WTC11 (cell line): ENCODE results near the gene VSTM2B.

Source experiments
- E2F5 ChIP-seq: sonication (generic); formaldehyde crosslinking; IDR thresholded peaks from 2 replicates; pipeline ENCODE4 v1.8.1; 2022; ENCODE audit warnings: mild to moderate bottlenecking, moderate library complexity, missing genetic modification reagents
- EMX1 ChIP-seq: fragments of 250-450 bp; sonication (Bioruptor Pico); IDR thresholded peaks from 2 replicates; pipeline ENCODE4 v1.8.0; 2021; ENCODE audit warnings: mild to moderate bottlenecking
- FOXP1 ChIP-seq: sonication (generic); formaldehyde crosslinking; IDR thresholded peaks from 2 replicates; pipeline ENCODE4 v1.8.0; 2022; ENCODE audit warnings: missing genetic modification reagents, mild to moderate bottlenecking, moderate library complexity, borderline replicate concordance
- IRF1 ChIP-seq: sonication (generic); formaldehyde crosslinking; IDR thresholded peaks from 2 replicates; pipeline ENCODE4 v1.8.0; 2023; ENCODE audit warnings: missing genetic modification reagents
- MXD4 ChIP-seq: fragments of 250-450 bp; sonication (Bioruptor Pico); IDR thresholded peaks from 2 replicates; pipeline ENCODE4 v1.8.0; 2021; ENCODE audit warnings: mild to moderate bottlenecking, moderate library complexity, borderline replicate concordance
- RELA ChIP-seq: sonication (generic); formaldehyde crosslinking; IDR thresholded peaks from 2 replicates; pipeline ENCODE4 v1.8.1; 2022; ENCODE audit warnings: missing genetic modification reagents, mild to moderate bottlenecking, borderline replicate concordance
- ZNF138 ChIP-seq: sonication (generic); formaldehyde crosslinking; conservative IDR thresholded peaks from 2 replicates; pipeline ENCODE4 v1.8.1; 2022; ENCODE audit warnings: mild to moderate bottlenecking, moderate library complexity, missing genetic modification reagents
- ZNF263 ChIP-seq: sonication (generic); formaldehyde crosslinking; IDR thresholded peaks from 2 replicates; pipeline ENCODE4 v1.8.1; 2022; ENCODE audit warnings: low read depth, mild to moderate bottlenecking, moderate library complexity, missing genetic modification reagents
- TF ChIP-seq, protein P1 (sequence below): fragments of 200-600 bp; IDR thresholded peaks from 2 replicates; pipeline ENCODE4 v1.8.0; 2022; ENCODE audit warnings: antibody characterized with exemption
- TF ChIP-seq, protein P2 (sequence below): sonication (generic); formaldehyde crosslinking; IDR thresholded peaks from 2 replicates; pipeline ENCODE4 v1.8.1; 2022; ENCODE audit warnings: missing genetic modification reagents, borderline replicate concordance

- no peak for TF ChIP-seq ZNF138 (CRISPR knock-in tag)
- TF ChIP-seq, protein P1, sequence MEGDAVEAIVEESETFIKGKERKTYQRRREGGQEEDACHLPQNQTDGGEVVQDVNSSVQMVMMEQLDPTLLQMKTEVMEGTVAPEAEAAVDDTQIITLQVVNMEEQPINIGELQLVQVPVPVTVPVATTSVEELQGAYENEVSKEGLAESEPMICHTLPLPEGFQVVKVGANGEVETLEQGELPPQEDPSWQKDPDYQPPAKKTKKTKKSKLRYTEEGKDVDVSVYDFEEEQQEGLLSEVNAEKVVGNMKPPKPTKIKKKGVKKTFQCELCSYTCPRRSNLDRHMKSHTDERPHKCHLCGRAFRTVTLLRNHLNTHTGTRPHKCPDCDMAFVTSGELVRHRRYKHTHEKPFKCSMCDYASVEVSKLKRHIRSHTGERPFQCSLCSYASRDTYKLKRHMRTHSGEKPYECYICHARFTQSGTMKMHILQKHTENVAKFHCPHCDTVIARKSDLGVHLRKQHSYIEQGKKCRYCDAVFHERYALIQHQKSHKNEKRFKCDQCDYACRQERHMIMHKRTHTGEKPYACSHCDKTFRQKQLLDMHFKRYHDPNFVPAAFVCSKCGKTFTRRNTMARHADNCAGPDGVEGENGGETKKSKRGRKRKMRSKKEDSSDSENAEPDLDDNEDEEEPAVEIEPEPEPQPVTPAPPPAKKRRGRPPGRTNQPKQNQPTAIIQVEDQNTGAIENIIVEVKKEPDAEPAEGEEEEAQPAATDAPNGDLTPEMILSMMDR: no peak
- TF ChIP-seq EMX1 (CRISPR knock-in tag): no peak
- no peak for TF ChIP-seq FOXP1 (CRISPR knock-in tag)
- no peak for TF ChIP-seq RELA (CRISPR knock-in tag)
- TF ChIP-seq, protein P2, sequence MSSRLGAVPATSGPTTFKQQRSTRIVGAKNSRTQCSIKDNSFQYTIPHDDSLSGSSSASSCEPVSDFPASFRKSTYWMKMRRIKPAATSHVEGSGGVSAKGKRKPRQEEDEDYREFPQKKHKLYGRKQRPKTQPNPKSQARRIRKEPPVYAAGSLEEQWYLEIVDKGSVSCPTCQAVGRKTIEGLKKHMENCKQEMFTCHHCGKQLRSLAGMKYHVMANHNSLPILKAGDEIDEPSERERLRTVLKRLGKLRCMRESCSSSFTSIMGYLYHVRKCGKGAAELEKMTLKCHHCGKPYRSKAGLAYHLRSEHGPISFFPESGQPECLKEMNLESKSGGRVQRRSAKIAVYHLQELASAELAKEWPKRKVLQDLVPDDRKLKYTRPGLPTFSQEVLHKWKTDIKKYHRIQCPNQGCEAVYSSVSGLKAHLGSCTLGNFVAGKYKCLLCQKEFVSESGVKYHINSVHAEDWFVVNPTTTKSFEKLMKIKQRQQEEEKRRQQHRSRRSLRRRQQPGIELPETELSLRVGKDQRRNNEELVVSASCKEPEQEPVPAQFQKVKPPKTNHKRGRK (CRISPR knock-in tag): no peak
- TF ChIP-seq E2F5 (CRISPR knock-in tag): no peak
- TF ChIP-seq MXD4: no peak
- no peak for TF ChIP-seq ZNF263 (CRISPR knock-in tag)
- TF ChIP-seq IRF1: no peak
Measured at GRCh38 chr19:29565171-29565570, 39.4 kb downstream of the VSTM2B start.
